Skeletal muscle tissue (tissue), 4 donors: ENCODE results near the gene APOL4. TPM values are rescaled to one million over a fixed set of nuclear protein-coding genes. Genes with fewer than 3 reads are reported as not detected.

ENCODE experiments used
- H3K27ac ChIP-seq: one replicate; pipeline ENCODE4 v1.7.0; 2013; ENCODE audit warnings: mild to moderate bottlenecking, low read depth, low read length, inconsistent platforms
- H3K27me3 ChIP-seq, 3 donors: one replicate each; pipeline ENCODE4 v1.7.0; 2013; ENCODE audit warnings: low read length in 3 of 3; ENCODE audit not compliant: control insufficient read depth in 3 of 3, insufficient read depth in 3 of 3
- H3K36me3 ChIP-seq, 3 donors: one replicate each; pipeline ENCODE4 v1.7.0; 2013; ENCODE audit warnings: low read length in 3 of 3; ENCODE audit not compliant: control insufficient read depth in 3 of 3, insufficient read depth in 3 of 3
- H3K4me1 ChIP-seq, 3 donors: one replicate each; pipeline ENCODE4 v1.7.0; 2013; ENCODE audit warnings: low read length in 3 of 3, mild to moderate bottlenecking in 3 of 3; ENCODE audit not compliant: control insufficient read depth in 3 of 3, insufficient read depth in 3 of 3
- H3K4me3 ChIP-seq, 3 donors: one replicate each; pipeline ENCODE4 v1.7.0; 2013; ENCODE audit warnings: low read length in 3 of 3
- H3K9ac ChIP-seq, 3 donors: one replicate each; pipeline ENCODE4 v1.7.0; 2013; ENCODE audit warnings: low read length in 3 of 3, mild to moderate bottlenecking in 3 of 3, moderate library complexity in 2 of 3, low read depth in 1 of 3
- H3K9me3 ChIP-seq, 3 donors: one replicate each; pipeline ENCODE4 v1.7.0; 2013; ENCODE audit warnings: low read length in 3 of 3; ENCODE audit not compliant: control insufficient read depth in 3 of 3
- total RNA-seq: library from RNA; depleted of rRNA; stranded (reverse); fragments of >200 nt; gene quantifications from one replicate; pipeline ENCODE4 v1.2.3, GENCODE V29; 2014
- donor health status: Osteomylitis.

Gene APOL4
- total RNA-seq, 1 donor from 2014 or later: 21.4 TPM

- no peaks in the 10 kb centered on the region for H3K9me3 ChIP-seq
- no peaks in the 10 kb centered on the region for H3K27me3 ChIP-seq
- no peak overlapping the region for H3K27ac ChIP-seq
- peaks cover 0 to 13% (median 0%) of the 10 kb centered on the region in 3 donors for H3K36me3 ChIP-seq
- no peak overlapping the region for H3K9ac ChIP-seq
- H3K4me3 ChIP-seq: no peak overlapping the region
- H3K4me1 ChIP-seq: peaks cover 36 to 49% (median 41%) of the 10 kb centered on the region in 3 donors
Observed at GRCh38 chr22:36152088-36152487, 49.5 kb downstream of the APOL4 start.

GRCh38 chr22:36151006-36151595, 50.5 kb downstream of the APOL4 start:
- H3K36me3 ChIP-seq: peaks cover 0 to 13% (median 0%) of the 10 kb centered on the region in 3 donors
- peaks cover 30 to 42% (median 31%) of the 10 kb centered on the region in 3 donors for H3K4me1 ChIP-seq
- H3K9me3 ChIP-seq: no peaks in the 10 kb centered on the region
- H3K27ac ChIP-seq: peak overlapping the region; percentile 27
- no peaks in the 10 kb centered on the region for H3K27me3 ChIP-seq
- H3K4me3 ChIP-seq: no peak overlapping the region
- no peak overlapping the region for H3K9ac ChIP-seq

- no peak overlapping the region for H3K9ac ChIP-seq
- H3K36me3 ChIP-seq: peaks cover 0 to 14% (median 0%) of the 10 kb centered on the region in 3 donors
- H3K27ac ChIP-seq: no peak overlapping the region
- H3K4me1 ChIP-seq: peaks cover 21 to 32% (median 24%) of the 10 kb centered on the region in 3 donors
- no peaks in the 10 kb centered on the region for H3K27me3 ChIP-seq
- no peaks in the 10 kb centered on the region for H3K9me3 ChIP-seq
- no peak overlapping the region for H3K4me3 ChIP-seq
Observed at GRCh38 chr22:36149441-36149840, 52.2 kb downstream of the APOL4 start.

- Histone ChIP-seq H3K27ac (no peak overlapping the region), H3K36me3 (peaks cover 0 to 17% (median 0%) of the 10 kb centered on the region in 3 donors), H3K27me3 (no peaks in the 10 kb centered on the region), H3K4me3 (no peak overlapping the region), H3K4me1 (peaks cover 18 to 29% (median 24%) of the 10 kb centered on the region in 3 donors), H3K9me3 (no peaks in the 10 kb centered on the region), H3K9ac (no peak overlapping the region)
Observed at GRCh38 chr22:36148411-36148810, 53.2 kb downstream of the APOL4 start.

- peaks cover 4 to 19% (median 6%) of the 10 kb centered on the region in 3 donors for H3K36me3 ChIP-seq
- no peak overlapping the region for H3K27ac ChIP-seq
- no peaks in the 10 kb centered on the region for H3K9me3 ChIP-seq
- no peaks in the 10 kb centered on the region for H3K27me3 ChIP-seq
- peaks cover 18 to 27% (median 24%) of the 10 kb centered on the region in 3 donors for H3K4me1 ChIP-seq
- H3K9ac ChIP-seq: peak overlapping the region in 1 of 3 donors; percentile 12
- no peak overlapping the region for H3K4me3 ChIP-seq
Observed at GRCh38 chr22:36147196-36147791, 54.3 kb downstream of the APOL4 start.

GRCh38 chr22:36145881-36146280, 55.7 kb downstream of the APOL4 start:
- H3K36me3 ChIP-seq: peaks cover 11 to 27% (median 12%) of the 10 kb centered on the region in 3 donors
- no peak overlapping the region for H3K9ac ChIP-seq
- no peaks in the 10 kb centered on the region for H3K27me3 ChIP-seq
- H3K4me1 ChIP-seq: peaks cover 13 to 22% (median 19%) of the 10 kb centered on the region in 3 donors
- H3K4me3 ChIP-seq: no peak overlapping the region
- no peaks in the 10 kb centered on the region for H3K9me3 ChIP-seq
- no peak overlapping the region for H3K27ac ChIP-seq

- Histone ChIP-seq H3K9ac (no peak overlapping the region), H3K9me3 (no peaks in the 10 kb centered on the region), H3K27me3 (no peaks in the 10 kb centered on the region), H3K4me3 (no peak overlapping the region), H3K4me1 (peaks cover 9 to 20% (median 11%) of the 10 kb centered on the region in 3 donors), H3K27ac (no peak overlapping the region), H3K36me3 (peaks cover 11 to 28% (median 15%) of the 10 kb centered on the region in 3 donors)
Observed at GRCh38 chr22:36144886-36145541, 56.6 kb downstream of the APOL4 start.

- no peaks in the 10 kb centered on the region for H3K9me3 ChIP-seq
- peaks cover 11 to 23% (median 15%) of the 10 kb centered on the region in 3 donors for H3K36me3 ChIP-seq
Observed at GRCh38 chr22:36143956-36144355, 57.7 kb downstream of the APOL4 start.

GRCh38 chr22:36143066-36143815, 58.4 kb downstream of the APOL4 start:
- Histone ChIP-seq H3K9ac (no peak overlapping the region), H3K9me3 (no peaks in the 10 kb centered on the region), H3K4me3 (no peak overlapping the region), H3K4me1 (peaks cover 6 to 14% (median 9%) of the 10 kb centered on the region in 3 donors), H3K27me3 (no peaks in the 10 kb centered on the region), H3K27ac (no peak overlapping the region), H3K36me3 (peaks cover 11 to 17% (median 15%) of the 10 kb centered on the region in 3 donors)

More at GRCh38 chr22:36143956-36144355, 57.7 kb downstream of the APOL4 start:
- no peak overlapping the region for H3K9ac ChIP-seq
- no peak overlapping the region for H3K27ac ChIP-seq
- H3K4me1 ChIP-seq: peaks cover 6 to 14% (median 9%) of the 10 kb centered on the region in 3 donors
- no peaks in the 10 kb centered on the region for H3K27me3 ChIP-seq
- no peak overlapping the region for H3K4me3 ChIP-seq
